ENCODE measurements around the gene PRR20G.

Gene PRR20G

DNA sequence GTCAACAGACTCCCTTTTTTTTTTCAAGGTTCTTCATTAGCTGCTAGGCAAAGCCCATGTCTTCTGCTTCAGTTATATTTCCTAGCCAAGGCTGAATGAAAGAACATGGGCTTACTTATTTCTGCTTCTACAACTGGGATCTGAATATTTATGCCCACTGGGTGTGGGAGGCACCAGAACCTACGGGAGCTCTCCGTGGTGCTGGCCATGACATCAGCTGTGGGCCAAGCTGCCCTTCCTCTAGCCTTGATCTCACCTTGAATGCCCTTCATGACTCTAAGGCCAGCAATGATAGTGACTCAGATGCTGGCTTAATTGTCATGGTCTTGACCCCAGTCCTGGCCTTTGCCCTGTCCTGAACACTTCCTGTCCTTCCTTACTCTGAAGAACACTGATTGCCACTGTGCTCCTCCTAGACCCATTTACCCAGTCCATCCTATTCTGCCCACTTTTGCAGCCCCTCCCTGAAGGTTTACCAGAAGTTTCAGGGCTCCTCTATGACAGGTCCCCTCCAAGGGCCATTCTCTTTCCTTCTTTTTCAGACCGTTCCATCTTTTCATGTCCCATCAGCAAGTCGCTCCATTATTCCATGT is 32.8 kb upstream of the PRR20G start:
- CTCF ChIA-PET: no interaction called here
- H3K27ac ChIP-seq (ENCODE audit: extremely low read depth, low read depth, low read length): no peak overlapping the region
- TF ChIP-seq, protein P1, sequence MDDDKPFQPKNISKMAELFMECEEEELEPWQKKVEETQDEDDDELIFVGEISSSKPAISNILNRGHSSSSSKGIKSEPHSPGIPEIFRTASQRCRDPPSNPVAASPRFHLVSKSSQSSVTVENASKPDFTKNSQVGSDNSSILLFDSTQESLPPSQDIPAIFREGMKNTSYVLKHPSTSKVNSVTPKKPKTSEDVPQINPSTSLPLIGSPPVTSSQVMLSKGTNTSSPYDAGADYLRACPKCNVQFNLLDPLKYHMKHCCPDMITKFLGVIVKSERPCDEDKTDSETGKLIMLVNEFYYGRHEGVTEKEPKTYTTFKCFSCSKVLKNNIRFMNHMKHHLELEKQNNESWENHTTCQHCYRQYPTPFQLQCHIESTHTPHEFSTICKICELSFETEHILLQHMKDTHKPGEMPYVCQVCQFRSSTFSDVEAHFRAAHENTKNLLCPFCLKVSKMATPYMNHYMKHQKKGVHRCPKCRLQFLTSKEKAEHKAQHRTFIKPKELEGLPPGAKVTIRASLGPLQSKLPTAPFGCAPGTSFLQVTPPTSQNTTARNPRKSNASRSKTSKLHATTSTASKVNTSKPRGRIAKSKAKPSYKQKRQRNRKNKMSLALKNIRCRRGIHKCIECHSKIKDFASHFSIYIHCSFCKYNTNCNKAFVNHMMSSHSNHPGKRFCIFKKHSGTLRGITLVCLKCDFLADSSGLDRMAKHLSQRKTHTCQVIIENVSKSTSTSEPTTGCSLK (tag by site-specific recombination; IDR thresholded peaks at IDR 0.05): no peak
- TF ChIP-seq, protein P2, sequence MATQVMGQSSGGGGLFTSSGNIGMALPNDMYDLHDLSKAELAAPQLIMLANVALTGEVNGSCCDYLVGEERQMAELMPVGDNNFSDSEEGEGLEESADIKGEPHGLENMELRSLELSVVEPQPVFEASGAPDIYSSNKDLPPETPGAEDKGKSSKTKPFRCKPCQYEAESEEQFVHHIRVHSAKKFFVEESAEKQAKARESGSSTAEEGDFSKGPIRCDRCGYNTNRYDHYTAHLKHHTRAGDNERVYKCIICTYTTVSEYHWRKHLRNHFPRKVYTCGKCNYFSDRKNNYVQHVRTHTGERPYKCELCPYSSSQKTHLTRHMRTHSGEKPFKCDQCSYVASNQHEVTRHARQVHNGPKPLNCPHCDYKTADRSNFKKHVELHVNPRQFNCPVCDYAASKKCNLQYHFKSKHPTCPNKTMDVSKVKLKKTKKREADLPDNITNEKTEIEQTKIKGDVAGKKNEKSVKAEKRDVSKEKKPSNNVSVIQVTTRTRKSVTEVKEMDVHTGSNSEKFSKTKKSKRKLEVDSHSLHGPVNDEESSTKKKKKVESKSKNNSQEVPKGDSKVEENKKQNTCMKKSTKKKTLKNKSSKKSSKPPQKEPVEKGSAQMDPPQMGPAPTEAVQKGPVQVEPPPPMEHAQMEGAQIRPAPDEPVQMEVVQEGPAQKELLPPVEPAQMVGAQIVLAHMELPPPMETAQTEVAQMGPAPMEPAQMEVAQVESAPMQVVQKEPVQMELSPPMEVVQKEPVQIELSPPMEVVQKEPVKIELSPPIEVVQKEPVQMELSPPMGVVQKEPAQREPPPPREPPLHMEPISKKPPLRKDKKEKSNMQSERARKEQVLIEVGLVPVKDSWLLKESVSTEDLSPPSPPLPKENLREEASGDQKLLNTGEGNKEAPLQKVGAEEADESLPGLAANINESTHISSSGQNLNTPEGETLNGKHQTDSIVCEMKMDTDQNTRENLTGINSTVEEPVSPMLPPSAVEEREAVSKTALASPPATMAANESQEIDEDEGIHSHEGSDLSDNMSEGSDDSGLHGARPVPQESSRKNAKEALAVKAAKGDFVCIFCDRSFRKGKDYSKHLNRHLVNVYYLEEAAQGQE (tag by site-specific recombination; IDR thresholded peaks at IDR 0.05): peak; percentile 93
- TF ChIP-seq EGR2 (tag by site-specific recombination; IDR thresholded peaks at IDR 0.05; ENCODE audit: low read depth): no peak
- TF ChIP-seq ZBTB20 (tag by site-specific recombination; IDR thresholded peaks at IDR 0.05): no peak
- TF ChIP-seq, protein P3, sequence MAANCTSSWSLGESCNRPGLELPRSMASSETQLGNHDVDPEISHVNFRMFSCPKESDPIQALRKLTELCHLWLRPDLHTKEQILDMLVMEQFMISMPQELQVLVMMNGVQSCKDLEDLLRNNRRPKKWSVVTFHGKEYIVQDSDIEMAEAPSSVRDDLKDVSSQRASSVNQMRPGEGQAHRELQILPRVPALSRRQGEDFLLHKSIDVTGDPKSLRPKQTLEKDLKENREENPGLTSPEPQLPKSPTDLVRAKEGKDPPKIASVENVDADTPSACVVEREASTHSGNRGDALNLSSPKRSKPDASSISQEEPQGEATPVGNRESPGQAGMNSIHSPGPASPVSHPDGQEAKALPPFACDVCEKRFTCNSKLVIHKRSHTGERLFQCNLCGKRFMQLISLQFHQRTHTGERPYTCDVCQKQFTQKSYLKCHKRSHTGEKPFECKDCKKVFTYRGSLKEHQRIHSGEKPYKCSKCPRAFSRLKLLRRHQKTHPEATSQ (tag by site-specific recombination; IDR thresholded peaks at IDR 0.05): no peak
- no peaks in the 10 kb centered on the region for H3K4me1 ChIP-seq (ENCODE audit: control insufficient read depth, insufficient read depth, low read length)
- POLR2A ChIA-PET: no interaction called here
- H3K9me3 ChIP-seq (ENCODE audit: control insufficient read depth, insufficient read depth, low read depth, low read length): no peaks in the 10 kb centered on the region
- no peak overlapping the region for H3K4me3 ChIP-seq (ENCODE audit: low read depth, low read length)
- no peaks in the 10 kb centered on the region for H3K36me3 ChIP-seq (ENCODE audit: control insufficient read depth in 2 of 2, insufficient read depth in 1 of 2, low read length in 2 of 2)

DNA sequence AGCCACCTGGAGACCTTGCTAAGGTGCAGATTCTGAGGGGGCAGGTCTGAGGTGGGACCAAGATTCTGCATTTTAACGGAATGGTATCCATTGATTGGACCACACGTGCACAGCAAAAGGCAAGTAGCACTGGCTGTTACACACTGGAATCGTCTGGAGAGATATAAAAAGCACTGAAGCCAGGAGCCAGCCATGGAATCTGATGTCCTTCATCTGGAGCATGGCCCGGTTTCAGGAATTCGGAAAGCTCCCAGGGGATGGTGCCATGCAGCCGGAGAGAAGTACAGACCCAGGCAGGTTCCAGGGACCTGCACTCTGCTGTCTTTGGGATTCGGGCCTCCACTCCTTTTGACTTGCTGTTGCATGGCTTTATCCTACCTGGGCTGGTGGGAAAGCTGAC is 28.8 kb upstream of the PRR20G start:
- Histone ChIP-seq H3K4me1 (ENCODE audit: control insufficient read depth, insufficient read depth, low read length) (no peaks in the 10 kb centered on the region), H3K9me3 (ENCODE audit: control insufficient read depth, insufficient read depth, low read depth, low read length) (no peaks in the 10 kb centered on the region), H3K4me3 (ENCODE audit: low read depth, low read length) (no peak overlapping the region), H3K36me3 (ENCODE audit: control insufficient read depth in 2 of 2, insufficient read depth in 1 of 2, low read length in 2 of 2) (no peaks in the 10 kb centered on the region), H3K27ac (ENCODE audit: extremely low read depth, low read depth, low read length) (no peak overlapping the region)
- ChIA-PET POLR2A (no interaction called here), CTCF (no interaction called here)
- TF ChIP-seq ZBTB8A (tag by site-specific recombination; IDR thresholded peaks at IDR 0.05): no peak
- TF ChIP-seq ZNF433 (tag by site-specific recombination; IDR thresholded peaks at IDR 0.05; ENCODE audit: low read depth): no peak
- TF ChIP-seq ZNF571 (tag by site-specific recombination; IDR thresholded peaks at IDR 0.05): no peak
- TF ChIP-seq ZNF629 (tag by site-specific recombination; IDR thresholded peaks at IDR 0.05): no peak
- TF ChIP-seq ZNF843 (tag by site-specific recombination; IDR thresholded peaks at IDR 0.05): no peak
- TF ChIP-seq ZBTB20 (tag by site-specific recombination; IDR thresholded peaks at IDR 0.05): no peak
- TF ChIP-seq GLI2 (tag by site-specific recombination; IDR thresholded peaks at IDR 0.05; ENCODE audit: borderline replicate concordance, low read depth): no peak
- TF ChIP-seq, protein P4, sequence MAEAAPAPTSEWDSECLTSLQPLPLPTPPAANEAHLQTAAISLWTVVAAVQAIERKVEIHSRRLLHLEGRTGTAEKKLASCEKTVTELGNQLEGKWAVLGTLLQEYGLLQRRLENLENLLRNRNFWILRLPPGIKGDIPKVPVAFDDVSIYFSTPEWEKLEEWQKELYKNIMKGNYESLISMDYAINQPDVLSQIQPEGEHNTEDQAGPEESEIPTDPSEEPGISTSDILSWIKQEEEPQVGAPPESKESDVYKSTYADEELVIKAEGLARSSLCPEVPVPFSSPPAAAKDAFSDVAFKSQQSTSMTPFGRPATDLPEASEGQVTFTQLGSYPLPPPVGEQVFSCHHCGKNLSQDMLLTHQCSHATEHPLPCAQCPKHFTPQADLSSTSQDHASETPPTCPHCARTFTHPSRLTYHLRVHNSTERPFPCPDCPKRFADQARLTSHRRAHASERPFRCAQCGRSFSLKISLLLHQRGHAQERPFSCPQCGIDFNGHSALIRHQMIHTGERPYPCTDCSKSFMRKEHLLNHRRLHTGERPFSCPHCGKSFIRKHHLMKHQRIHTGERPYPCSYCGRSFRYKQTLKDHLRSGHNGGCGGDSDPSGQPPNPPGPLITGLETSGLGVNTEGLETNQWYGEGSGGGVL (tag by site-specific recombination; IDR thresholded peaks at IDR 0.05): no peak
- TF ChIP-seq ZNF266 (tag by site-specific recombination; IDR thresholded peaks at IDR 0.05; ENCODE audit: low read depth): no peak
